Hematopoietic multipotent progenitor cell treated with erythropoietin and hydrocortisone succinate and interleukin-3 and kit ligand, for 15 days (in vitro differentiated cells): Measurements from ENCODE around the gene DOCK9.

Experiments
- DNase-seq: peaks from one replicate; pipeline ENCODE4 v3.0.0-alpha.2; 2015; ENCODE audit warnings: low spot score

Gene DOCK9

DNA sequence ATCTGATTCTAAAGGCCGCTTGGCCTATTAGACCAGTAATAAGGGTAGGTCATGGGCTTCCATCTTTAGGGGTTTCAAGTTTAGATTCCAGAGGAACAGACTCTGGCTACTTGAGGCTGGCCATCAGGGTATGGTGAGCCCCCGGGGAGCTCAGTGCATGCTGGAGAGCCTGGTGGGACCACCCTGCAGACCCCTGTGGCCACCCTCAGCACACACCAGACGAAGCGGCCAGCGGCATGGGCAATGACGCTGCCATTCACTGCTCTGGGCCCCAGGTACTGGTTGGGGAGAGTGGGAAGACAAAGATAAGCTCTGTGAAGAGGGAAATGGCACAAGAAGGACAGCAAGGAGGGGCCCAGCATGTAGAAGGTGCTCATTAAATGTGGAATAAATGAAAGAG, 126.6 kb downstream of the DOCK9 start:
- no peak for DNase-seq

DNA sequence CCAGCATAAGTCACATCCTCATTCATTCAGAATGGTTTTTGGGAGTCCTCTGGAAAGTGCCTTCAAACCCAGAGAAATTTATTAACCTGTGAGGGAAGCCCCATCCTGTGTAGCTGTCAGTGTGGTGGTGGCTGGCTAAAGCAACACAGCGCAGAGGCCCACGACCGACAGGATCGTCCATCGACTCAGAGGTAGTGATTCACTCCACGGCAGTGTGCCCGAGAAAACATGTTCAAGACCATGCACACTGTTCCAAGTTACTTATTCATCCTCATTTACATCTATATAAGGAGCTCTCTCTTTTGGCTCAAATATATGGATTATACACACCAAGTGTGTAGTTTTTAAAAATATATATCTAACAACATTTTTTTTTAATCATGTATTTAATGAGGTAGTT, 129.1 kb downstream of the DOCK9 start:
- no peak for DNase-seq

- no peak for DNase-seq
Measured at GRCh38 chr13:98847780-98848179, 130.1 kb downstream of the DOCK9 start.

DNA sequence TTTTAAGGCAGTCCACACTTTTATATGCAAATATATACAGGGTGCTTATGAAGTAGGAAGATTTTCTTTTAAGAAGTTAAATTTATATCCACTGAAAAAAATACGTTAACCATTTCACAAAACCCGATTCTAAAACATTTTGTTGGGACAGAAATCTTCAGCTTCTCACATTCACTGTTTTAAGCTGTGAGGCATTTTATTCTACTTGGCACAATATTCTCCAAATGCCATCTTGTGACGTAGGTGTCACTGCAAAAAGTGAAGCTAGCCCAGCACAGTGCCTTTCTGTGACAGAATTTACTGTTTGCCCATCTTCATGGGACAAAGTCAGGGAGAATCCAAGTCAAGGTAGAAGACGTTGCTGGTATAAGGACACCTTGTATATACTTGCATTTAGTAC, 130.9 kb downstream of the DOCK9 start:
- DNase-seq: no peak

- no peak for DNase-seq
Measured at GRCh38 chr13:98846521-98846920, 131.3 kb downstream of the DOCK9 start.

DNA sequence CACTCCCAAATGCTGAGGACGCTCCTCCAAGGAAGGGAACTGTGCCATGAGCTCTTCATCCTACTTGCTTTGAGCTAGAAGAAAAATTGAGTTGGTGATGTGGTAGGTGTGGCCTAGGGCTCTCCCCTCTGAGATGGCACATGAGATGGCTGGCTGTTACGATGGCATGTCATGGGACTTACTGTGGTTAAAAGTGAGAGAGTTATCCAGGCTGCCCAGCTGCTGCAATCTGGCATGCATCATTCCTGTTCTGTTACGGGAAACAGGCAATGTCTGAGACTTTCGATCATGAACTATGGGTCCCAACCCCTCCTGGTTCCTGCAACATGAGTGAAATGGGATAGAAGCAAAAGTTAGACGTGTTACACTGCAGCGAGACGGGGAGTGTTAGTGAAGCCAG, 132.1 kb downstream of the DOCK9 start:
- DNase-seq: no peak

- DNase-seq: no peak
Measured at GRCh38 chr13:98844021-98844420, 133.8 kb downstream of the DOCK9 start.

DNA sequence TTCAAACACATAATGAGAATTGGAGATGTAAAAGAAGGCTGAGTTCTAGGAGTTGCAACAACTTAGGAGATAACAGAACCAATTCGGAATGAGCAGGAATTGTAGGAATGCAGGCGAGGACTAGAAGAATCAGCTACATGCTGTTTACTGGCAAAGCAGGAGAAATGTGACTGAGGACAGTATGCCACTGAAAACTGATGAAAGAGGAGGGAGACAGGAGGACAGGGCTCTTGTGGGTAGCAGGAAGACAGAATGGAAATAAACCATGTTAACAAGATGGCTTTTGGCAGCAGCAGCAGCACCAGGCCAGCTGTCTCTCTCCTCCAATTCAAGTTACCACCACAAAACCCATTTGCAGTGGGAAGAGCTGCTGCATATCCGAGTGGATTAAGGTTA, 134.4 kb downstream of the DOCK9 start:
- DNase-seq: no peak

DNA sequence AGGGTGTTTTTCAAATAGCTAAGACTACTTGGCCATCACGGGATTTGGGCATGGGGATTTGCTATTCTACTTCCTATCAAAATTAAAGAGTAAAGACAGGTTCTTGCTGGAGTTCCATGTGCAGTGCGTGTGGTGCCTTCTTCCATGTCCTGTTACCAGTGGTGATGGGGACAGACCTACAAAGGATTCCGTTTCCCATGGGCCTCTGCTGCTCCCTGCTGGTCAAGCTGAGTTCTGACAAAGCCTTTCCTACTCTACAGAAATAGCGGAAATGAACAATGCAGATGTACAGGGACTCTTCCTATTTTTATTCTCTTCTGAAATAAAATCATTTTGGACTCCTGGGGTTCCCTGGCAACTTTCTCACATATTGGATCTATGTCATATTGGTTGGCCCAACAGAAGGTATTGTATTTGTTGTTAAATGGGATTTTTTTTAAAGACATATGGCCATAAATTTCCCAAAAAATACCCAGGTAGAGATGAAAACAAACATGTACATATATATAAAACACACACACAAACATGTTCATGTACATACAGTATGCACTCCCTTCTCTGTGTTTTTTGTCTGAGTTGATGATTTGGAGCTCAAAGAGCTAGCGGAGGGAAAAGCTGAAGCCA, 134.9 kb downstream of the DOCK9 start:
- peak; percentile 68 for DNase-seq

DNA sequence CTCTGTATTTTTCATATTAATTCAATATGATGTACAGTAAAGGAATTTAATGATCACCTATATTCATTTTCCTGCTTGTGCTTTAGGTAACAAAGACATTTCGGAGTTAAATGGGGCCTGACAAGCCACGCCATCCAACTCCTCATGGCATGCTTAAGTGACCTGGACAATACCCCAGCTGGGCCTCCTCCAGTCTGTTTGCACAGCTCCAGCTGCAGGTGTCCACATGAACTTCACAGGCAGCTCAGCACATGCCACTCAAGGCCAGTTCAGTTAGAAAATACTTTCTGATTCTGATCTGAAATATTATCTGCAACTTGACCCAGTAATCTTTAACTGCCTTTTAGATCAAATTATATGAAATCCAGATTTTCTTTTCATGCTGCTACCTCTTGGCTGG, 135.8 kb downstream of the DOCK9 start:
- DNase-seq: no peak

DNA sequence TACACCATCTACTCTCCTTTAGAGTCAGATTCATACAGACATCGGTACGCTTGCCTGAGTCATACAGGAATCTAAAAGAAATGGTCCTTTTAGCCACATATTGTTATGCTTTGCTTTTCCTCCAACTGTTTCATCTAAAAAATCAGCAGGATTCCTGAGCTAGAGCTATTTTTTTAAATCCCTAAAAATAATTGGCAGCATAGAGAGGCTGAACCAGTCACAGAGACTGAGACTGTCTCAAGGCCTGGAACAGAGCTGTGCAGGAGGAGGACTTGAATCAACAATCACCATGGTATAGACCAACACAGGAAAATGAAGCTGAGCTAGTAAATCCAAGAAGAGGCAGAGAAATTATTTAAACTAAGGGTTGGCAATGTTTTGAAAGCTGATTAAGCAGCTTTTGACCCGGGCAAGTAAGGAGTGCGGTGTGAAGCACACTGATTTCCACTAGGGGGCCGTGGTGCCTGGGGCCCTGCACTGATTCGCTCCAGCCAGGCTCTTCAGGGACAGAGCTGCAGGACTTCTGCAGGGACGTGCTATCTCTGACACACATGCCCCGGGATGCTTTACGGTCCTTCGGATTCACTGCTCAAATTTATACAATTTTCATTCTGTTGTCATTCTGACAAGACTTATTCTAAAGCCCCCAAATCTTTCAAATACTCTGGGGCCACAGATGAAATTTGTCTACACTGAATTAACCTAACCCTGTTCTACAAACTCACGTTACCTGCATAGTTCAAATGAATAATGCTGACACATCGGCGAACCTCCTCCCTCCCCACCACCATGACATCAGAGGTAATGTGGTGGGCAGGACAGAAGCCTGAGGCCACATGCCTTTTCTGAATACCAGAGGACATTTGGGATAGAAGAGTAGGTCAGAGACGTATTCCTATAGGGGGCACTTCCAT, 137.8 kb downstream of the DOCK9 start:
- DNase-seq: peak; percentile 23

DNA sequence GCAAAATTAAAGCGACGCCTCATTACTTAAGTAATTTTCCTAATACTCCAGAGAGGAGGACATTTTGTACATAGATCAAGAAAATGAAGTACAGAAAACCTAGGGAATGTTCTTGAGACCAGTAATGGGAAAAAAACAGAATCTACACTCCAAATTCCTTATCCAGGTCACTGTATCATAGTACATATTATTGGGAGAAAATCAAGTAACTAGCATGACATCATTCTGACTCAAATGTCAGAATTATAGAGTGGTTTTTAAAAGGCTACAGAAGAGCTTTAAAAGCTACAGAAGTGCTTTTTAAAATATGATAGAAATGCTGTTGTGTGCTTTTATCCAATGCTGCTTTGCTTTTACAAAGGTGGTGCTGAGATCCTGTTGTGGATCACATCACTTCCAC, 139.1 kb downstream of the DOCK9 start:
- no peak for DNase-seq

DNA sequence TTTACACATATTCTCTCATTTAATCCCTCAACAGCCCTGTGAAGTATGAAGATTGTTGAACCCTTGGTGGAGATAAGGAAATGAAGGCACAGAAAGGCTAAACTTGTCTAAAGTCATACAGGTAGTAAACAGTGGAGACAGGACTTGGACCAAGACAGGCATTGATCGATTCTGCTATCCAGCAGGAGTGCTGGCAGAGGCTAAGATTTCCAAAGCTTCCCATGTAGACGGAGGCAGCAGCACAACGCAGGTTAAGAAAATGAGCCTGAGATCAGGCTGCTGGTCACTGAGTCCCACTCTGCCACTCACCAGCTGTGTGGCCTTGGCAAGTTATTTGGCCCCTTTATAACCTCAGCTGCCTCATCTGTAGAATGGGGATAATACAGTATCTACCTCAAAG, 140.0 kb downstream of the DOCK9 start:
- no peak for DNase-seq

DNA sequence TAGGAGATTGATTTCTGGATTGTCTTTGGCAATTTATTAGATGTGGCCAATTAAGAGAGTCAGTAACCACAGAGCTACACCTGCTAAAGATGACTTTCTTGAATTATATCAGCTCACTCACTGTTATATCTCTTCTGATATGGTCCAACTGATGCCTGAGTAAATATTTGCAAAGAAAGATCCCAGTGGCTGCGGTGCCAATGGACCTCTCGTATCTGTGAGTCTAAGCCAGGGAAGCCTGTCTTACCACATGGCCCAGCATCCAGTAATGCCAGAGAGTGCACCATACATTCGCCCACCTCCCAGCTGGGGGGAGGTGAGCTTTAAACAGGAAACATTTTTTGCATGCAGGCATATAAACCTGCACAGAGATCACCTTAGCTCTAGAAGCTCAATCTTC, 142.7 kb downstream of the DOCK9 start:
- DNase-seq: no peak

DNA sequence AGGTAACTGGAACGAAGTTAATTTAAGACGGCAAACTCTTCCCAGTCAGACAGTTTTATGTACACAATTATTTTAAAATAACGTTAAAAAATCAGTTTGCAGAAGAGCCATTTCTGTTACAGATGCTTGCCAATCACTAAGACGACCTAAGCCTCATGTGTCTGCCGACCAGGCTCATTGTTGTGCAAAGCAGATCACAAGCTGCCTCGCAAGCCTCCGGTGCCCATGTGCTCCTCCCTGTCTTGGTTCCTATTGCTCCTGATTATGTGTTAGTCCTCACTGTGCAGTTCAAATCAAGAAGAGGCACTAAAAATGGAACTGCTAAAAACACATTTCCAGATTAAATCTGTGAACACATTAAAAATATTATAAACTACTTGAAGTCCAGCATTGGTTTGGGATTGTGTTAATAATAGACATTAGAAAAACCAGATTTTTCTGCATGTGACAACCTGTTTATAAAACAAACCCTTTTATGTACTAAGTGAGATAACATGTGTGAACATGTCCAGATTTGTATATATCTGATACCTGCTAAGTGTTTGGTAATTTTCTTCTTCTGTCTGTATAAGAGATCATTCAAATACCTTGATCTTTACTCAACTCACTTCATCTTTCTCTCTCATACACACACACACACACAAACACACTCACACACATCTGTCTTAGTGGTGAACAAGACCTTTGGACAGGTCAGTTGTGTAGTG, 143.5 kb downstream of the DOCK9 start:
- DNase-seq: no peak

GRCh38 chr13:98831236-98831635, 146.6 kb downstream of the DOCK9 start:
- no peak for DNase-seq

DNA sequence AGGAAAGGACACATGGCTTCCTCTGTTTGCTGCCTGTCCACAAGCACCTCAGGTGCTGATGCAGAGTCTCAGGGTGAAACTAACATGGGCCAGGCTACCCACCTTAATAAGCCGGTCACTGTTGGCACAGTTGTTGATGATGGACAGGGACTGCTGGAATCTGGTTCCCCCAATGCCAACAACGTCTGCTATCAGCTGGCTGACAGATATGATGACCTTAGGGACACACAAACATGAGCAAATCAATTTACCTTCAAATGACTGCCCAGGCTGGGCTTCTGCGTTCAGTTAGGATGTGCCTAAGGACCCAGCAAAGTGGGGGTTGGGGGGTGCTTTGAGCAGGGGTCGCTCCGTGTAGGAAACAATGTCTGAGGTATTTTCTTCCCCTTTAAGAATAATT, 148.3 kb downstream of the DOCK9 start:
- DNase-seq: no peak

DNA sequence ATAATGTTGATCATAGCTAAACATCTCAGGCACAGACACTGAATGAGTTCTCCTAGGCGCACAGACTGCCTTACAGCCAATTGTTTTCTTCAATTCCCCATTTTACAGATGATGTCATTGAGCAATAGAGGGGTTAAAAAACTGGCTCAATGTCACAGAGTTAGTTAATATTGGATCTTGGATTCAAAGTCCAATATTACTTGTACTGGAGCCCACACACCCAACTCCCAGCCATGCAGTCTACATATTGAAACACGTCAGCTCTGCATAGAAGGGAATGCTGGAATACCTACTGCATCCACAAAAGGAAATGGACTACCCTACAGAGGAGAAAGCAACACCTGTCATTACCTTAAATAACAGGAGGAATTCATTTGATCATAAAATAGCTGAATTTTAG, 149.2 kb downstream of the DOCK9 start:
- no peak for DNase-seq

DNA sequence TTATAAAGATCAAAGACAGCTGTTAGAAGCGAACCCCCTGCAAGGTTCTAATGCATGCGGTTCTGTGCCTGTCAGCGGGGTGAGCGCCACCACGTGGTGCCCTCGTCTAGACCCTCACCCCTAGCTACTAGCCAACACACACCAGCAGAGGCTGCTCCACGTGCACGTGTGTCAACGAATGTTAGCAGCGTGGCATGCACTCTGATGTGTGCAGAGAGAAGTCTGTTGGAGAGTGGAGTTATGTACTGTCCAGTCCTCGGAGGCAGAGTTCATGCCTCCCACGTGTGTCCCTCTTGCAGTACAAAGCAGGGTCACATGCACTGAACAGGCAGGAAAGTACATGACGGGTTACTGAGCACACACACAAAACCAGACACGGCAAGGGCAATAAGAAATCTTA, 150.4 kb downstream of the DOCK9 start:
- DNase-seq: no peak

DNA sequence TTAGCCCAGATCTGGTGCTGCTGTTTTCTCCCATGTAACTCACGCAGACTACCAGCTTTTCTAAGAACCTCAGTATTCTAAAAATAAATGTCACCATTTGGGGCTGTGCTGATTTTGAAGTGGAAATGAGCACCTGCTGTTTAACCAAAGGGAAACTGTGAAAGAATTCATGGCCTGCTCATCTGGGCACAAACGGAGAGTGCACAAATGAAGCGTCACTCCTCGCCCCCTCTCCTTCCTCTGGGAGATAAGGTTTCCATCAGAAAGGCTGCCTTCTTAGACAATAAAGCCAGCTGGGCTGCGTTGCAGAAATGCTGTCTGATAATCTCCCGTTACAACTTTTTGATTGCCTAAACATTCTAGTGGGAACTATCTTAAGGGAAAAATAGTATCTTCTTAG, 151.7 kb downstream of the DOCK9 start:
- no peak for DNase-seq

- no peak for DNase-seq
Measured at GRCh38 chr13:98825659-98826058, 152.2 kb downstream of the DOCK9 start.

DNA sequence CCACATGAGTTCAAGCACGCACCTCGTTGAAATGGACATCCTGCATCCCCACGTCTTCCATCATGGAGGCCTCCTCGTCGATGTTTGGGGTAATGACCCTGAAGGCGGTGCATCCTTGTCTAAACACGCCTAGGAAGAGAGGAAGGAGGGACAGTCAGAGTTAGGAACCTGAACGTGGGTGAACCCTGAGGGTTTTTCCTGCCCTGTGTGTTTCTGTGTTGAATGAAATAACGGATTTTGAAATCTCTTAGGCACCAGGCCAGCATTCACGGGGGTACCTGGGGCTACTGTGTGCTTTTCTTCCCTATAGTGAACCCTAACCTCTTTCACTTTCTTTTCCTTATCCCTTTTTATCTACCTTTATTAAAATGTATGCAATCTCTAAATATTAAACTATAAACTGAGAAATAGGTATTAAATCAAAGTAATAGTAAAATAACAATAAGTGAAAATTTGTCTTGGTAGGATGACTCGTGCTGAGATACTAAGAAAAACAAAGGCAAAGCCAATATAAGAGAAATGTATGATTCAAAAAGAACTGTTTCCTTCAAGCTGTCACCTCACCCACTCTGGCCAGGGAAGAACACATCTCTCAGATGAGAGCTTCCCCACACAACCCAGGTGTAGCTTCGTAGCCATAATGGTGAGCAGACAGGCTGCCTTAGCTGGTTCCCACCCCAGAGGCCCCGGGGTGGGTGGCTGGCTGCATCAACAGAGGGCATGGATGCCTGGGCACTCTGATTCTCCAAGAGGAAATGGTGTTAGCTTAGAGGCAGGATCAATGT, 153.3 kb downstream of the DOCK9 start:
- DNase-seq: no peak
